Thyroid gland (tissue), 4 donors: ENCODE data around the gene INPP4A. TPM values are rescaled to one million over a fixed set of nuclear protein-coding genes. Genes with fewer than 3 reads are reported as not detected.

Experiments
- DNase-seq, 2 donors: peaks; one replicate each; pipeline ENCODE4 v3.0.0-alpha.2; 2019
- H3K27ac ChIP-seq, 3 donors: fragments of 200-600 bp; sonication (generic); 1 replicate in 2 of 3; 2 replicates in 1 of 3; pipeline ENCODE4 v1.5.1; 2016 to 2019; ENCODE audit warnings: mild to moderate bottlenecking in 1 of 3, moderate library complexity in 1 of 3
- H3K27me3 ChIP-seq: fragments of 200-600 bp; sonication (generic); one replicate; pipeline ENCODE4 v1.5.1; 2019
- H3K36me3 ChIP-seq, 2 donors: fragments of 200-600 bp; sonication (generic); one replicate each; pipeline ENCODE4 v1.5.1; 2016 to 2019
- H3K4me1 ChIP-seq, 2 donors: fragments of 200-600 bp; sonication (generic); one replicate each; pipeline ENCODE4 v1.5.1; 2017 to 2019
- H3K4me3 ChIP-seq, 3 donors: fragments of 200-600 bp; sonication (generic); replicated peaks in 1 of 3; 1 replicate in 2 of 3; 2 replicates in 1 of 3; pipeline ENCODE4 v1.5.1; 2016; ENCODE audit warnings: mild to moderate bottlenecking in 1 of 3
- H3K9me3 ChIP-seq: fragments of 200-600 bp; sonication (generic); one replicate; pipeline ENCODE4 v1.5.1; 2017
- POLR2A ChIP-seq, 2 donors: fragments of 450-650 bp; IDR thresholded peaks; one replicate each; pipeline ENCODE4 v1.6.1; 2017; ENCODE audit warnings: antibody characterized with exemption in 2 of 2, mild to moderate bottlenecking in 2 of 2, moderate library complexity in 1 of 2
- WGBS, 2 donors: methylation state at CpG; one replicate each; pipeline ENCODE4 v1.1.5; 2017; 5-methylcytosine and 5-hydroxymethylcytosine counted together
- intact Hi-C: fragments of 100-400 bp; cut with DNase I; formaldehyde crosslinking; loops from one replicate; pipeline ENCODE4 v1.15.1; 2023
- total RNA-seq, 4 donors: library from RNA; depleted of rRNA; stranded (reverse); fragments of >200 nt; gene quantifications; one replicate each; pipeline ENCODE4 v1.2.3, GENCODE V29; 2016
- TF ChIP-seq, protein P1 (sequence below), 6 experiments: fragments of 200-600 bp in 3 of 6; fragments of 450-650 bp in 3 of 6; sonication (generic) in 3 of 6; IDR thresholded peaks; one replicate each; pipeline ENCODE4 v1.5.1; 2016 to 2019; ENCODE audit warnings: antibody characterized with exemption in 6 of 6, mild to moderate bottlenecking in 2 of 6, inconsistent platforms in 1 of 6, moderate library complexity in 1 of 6

INPP4A gene
- total RNA-seq, 4 donors from 2014 or later: 18.9 to 24.9 (median 23.8) TPM

DNA sequence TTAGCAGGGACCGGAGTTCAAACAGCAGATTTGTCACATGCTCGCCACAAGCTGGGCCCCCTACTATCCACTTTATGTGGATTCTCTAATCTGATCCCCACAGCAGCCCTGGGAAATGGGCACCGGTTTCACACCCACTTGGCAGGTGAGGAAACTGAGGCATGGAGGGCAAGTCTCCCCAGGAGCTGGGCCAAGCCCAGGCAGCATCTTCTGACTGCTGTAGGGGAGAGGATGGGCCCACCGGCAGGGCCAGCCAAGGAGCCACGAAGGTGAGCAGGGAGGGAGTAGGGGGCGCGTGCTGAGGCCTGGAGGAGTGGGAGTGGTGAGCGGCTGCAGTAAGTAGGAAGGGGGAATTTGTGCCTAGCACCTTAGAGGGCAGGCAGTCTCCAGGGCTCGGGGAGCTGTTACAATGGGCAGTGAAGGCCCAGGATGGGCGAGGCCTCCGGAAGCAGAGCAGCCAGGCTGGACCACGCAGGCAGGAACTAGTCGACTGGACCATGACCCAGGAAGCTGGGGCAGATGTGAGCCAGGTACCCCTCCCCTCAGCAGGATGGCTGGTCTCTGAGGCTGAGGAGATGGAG lies 126.6 kb downstream of the INPP4A start:
- intact Hi-C loops: loop anchor here (10.0 kb wide), 1 partner anchor 156 kb away; no protein-coding TSS in a partner anchor
- H3K9me3 ChIP-seq: no peaks in the 10 kb centered on the region
- H3K27me3 ChIP-seq: no peaks in the 10 kb centered on the region
- peaks cover 5 to 21% of the 10 kb centered on the region in 2 donors for H3K36me3 ChIP-seq
- H3K4me1 ChIP-seq: no peaks in the 10 kb centered on the region
- 90 to 95% methylated on average over 13 of the region's 13 CpGs for WGBS, 2 donors
- H3K27ac ChIP-seq: no peak overlapping the region
- DNase-seq: no peak
- H3K4me3 ChIP-seq: no peak overlapping the region
- TF ChIP-seq POLR2A (IDR thresholded peaks at IDR 0.05): no peak
- TF ChIP-seq, protein P1, sequence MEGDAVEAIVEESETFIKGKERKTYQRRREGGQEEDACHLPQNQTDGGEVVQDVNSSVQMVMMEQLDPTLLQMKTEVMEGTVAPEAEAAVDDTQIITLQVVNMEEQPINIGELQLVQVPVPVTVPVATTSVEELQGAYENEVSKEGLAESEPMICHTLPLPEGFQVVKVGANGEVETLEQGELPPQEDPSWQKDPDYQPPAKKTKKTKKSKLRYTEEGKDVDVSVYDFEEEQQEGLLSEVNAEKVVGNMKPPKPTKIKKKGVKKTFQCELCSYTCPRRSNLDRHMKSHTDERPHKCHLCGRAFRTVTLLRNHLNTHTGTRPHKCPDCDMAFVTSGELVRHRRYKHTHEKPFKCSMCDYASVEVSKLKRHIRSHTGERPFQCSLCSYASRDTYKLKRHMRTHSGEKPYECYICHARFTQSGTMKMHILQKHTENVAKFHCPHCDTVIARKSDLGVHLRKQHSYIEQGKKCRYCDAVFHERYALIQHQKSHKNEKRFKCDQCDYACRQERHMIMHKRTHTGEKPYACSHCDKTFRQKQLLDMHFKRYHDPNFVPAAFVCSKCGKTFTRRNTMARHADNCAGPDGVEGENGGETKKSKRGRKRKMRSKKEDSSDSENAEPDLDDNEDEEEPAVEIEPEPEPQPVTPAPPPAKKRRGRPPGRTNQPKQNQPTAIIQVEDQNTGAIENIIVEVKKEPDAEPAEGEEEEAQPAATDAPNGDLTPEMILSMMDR (IDR thresholded peaks at IDR 0.05): no peak

DNA sequence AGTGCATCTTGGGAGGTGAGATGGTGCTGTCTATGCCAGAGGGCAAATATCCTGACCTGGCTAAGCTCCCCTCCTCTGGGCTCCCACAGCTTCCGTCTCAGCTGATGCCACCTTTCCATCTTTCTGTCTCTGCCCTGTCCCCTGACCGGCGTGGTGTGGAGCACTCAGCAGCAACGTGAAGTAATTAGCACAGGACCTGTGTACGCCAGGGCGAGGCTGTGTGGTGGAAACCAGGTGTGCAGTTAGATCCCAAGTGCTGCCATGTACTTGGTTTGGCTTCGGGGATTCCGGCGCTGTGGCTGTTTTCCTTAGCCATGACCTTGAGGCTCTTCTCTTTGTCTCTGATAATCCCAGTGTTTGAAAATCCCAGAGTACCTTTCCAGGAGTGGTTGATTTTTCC lies 127.1 kb downstream of the INPP4A start:
- 97 to 98% methylated on average over 9 of the region's 9 CpGs for WGBS, 2 donors
- TF ChIP-seq POLR2A (IDR thresholded peaks at IDR 0.05): no peak
- TF ChIP-seq, protein P1 (IDR thresholded peaks at IDR 0.05): no peak

DNA sequence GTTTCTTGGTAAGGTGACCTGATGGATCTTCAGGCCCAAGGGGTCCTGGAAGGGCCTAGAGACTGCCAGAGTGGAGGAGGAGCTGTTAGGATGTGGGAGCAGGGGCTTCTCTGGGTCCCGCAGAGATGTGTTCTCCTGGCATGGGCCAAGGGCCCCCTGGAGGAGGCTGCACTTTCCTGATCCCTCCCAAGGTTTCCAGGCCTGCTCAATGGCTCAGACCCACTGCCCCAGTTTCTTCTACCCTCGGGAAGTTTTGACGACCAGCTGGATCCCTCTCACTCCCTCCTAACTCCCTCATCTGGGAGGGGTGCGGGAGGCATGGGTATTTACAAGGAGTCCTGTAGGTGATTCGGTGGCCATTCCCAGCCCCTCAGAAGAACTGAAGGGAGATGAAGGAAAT lies 127.6 kb downstream of the INPP4A start:
- H3K4me3 ChIP-seq: no peak overlapping the region
- H3K9me3 ChIP-seq: no peaks in the 10 kb centered on the region
- 80 to 90% methylated on average over 5 of the region's 5 CpGs for WGBS, 2 donors
- H3K36me3 ChIP-seq: peaks cover 6 to 20% of the 10 kb centered on the region in 2 donors
- H3K27me3 ChIP-seq: no peaks in the 10 kb centered on the region
- no peak for DNase-seq
- intact Hi-C loops: loop anchor here (10.0 kb wide), 1 partner anchor 157 kb away; no protein-coding TSS in a partner anchor
- H3K4me1 ChIP-seq: no peaks in the 10 kb centered on the region
- H3K27ac ChIP-seq: no peak overlapping the region
- no peak for TF ChIP-seq POLR2A (IDR thresholded peaks at IDR 0.05)
- TF ChIP-seq, protein P1 (IDR thresholded peaks at IDR 0.05): no peak

More for the DNA sequence above, 127.1 kb downstream of the INPP4A start:
- Histone ChIP-seq H3K36me3 (peaks cover 5 to 18% of the 10 kb centered on the region in 2 donors), H3K27me3 (no peaks in the 10 kb centered on the region), H3K4me3 (no peak overlapping the region), H3K27ac (no peak overlapping the region), H3K9me3 (no peaks in the 10 kb centered on the region), H3K4me1 (no peaks in the 10 kb centered on the region)
- intact Hi-C loops: loop anchor here (10.0 kb wide), 1 partner anchor 157 kb away; no protein-coding TSS in a partner anchor
- no peak for DNase-seq

DNA sequence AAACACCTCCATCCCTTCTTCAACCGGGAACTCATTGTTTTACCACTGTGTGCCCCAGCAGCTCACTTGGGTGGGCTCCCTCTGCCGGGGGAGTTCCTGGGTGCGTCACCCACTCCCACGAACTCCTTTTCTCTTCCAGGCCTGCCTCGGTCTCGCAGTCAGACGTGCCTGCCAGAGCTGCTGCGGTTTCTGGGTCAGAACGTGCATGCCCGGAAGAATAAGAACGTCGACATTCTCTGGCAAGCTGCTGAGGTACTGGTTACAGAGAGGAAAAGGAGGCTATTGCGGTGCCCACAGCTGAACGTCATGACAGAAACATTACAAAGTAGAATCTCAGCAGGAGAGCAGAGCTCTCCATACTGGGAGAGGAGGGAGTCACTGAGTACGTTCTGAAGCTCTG lies 128.0 kb downstream of the INPP4A start:
- no peak for TF ChIP-seq POLR2A (IDR thresholded peaks at IDR 0.05)
- TF ChIP-seq, protein P1 (IDR thresholded peaks at IDR 0.05): no peak
- Histone ChIP-seq H3K36me3 (peaks cover 10 to 24% of the 10 kb centered on the region in 2 donors), H3K9me3 (no peaks in the 10 kb centered on the region), H3K27ac (no peak overlapping the region), H3K4me1 (no peaks in the 10 kb centered on the region), H3K27me3 (no peaks in the 10 kb centered on the region), H3K4me3 (no peak overlapping the region)
- intact Hi-C loops: loop anchor here (10.0 kb wide), 1 partner anchor 158 kb away; no protein-coding TSS in a partner anchor
- 90 to 93% methylated on average over 15 of the region's 15 CpGs for WGBS, 2 donors
- no peak for DNase-seq

DNA sequence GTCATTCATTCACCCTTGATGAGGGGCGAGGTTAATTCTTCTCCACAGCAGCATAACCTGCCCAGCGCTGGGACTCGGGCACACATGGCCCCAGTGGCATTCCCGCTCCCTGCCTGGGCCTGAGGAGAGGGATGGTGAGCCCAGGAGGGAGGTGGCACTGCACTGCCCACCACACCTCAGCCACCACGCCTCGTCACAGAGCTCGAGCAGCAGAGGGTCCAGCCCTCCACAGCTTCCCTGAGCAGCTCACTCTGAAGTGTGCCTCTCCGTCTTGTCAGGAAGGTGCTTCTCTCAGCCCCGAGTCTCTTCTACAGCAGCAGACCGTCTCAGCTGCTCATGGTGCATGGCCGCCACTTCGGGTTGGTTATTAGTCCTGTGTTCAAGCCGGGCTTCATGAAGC lies 128.8 kb downstream of the INPP4A start:
- Histone ChIP-seq H3K27ac (no peak overlapping the region), H3K9me3 (no peaks in the 10 kb centered on the region), H3K4me3 (no peak overlapping the region), H3K4me1 (no peaks in the 10 kb centered on the region), H3K27me3 (no peaks in the 10 kb centered on the region), H3K36me3 (peaks cover 13 to 29% of the 10 kb centered on the region in 2 donors)
- no peak for DNase-seq
- WGBS, 2 donors: 91 to 93% methylated on average over 10 to 13 of the region's 13 CpGs
- no peak for TF ChIP-seq POLR2A (IDR thresholded peaks at IDR 0.05)
- TF ChIP-seq, protein P1 (IDR thresholded peaks at IDR 0.05): no peak
- intact Hi-C loops: loop anchor here (10.0 kb wide), 1 partner anchor 159 kb away; no protein-coding TSS in a partner anchor
